Esophagus muscularis mucosa (tissue), 4 donors: ENCODE measurements around the gene S100A4.

Experiments used
- EP300 ChIP-seq: sonication (generic); formaldehyde crosslinking; IDR thresholded peaks from one replicate; pipeline ENCODE4 v1.6.1; 2017; ENCODE audit warnings: antibody characterized with exemption
- POLR2A ChIP-seq: fragments of 450-650 bp; IDR thresholded peaks from one replicate; pipeline ENCODE4 v1.6.1; 2017; ENCODE audit warnings: antibody characterized with exemption, moderate library complexity, mild to moderate bottlenecking, low read depth
- POLR2AphosphoS5 ChIP-seq, 2 donors: sonication (generic); formaldehyde crosslinking; IDR thresholded peaks; one replicate each; pipeline ENCODE4 v1.6.1; 2017; ENCODE audit warnings: antibody characterized with exemption in 2 of 2
- TF ChIP-seq, protein P1 (sequence below), 3 experiments: fragments of 200-600 bp in 2 of 3; fragments of 450-650 bp in 1 of 3; sonication (generic) in 2 of 3; IDR thresholded peaks; one replicate each; pipeline ENCODE4 v1.5.1; 2017 to 2019; ENCODE audit warnings: antibody characterized with exemption in 3 of 3, mild to moderate bottlenecking in 2 of 3, moderate library complexity in 1 of 3

DNA sequence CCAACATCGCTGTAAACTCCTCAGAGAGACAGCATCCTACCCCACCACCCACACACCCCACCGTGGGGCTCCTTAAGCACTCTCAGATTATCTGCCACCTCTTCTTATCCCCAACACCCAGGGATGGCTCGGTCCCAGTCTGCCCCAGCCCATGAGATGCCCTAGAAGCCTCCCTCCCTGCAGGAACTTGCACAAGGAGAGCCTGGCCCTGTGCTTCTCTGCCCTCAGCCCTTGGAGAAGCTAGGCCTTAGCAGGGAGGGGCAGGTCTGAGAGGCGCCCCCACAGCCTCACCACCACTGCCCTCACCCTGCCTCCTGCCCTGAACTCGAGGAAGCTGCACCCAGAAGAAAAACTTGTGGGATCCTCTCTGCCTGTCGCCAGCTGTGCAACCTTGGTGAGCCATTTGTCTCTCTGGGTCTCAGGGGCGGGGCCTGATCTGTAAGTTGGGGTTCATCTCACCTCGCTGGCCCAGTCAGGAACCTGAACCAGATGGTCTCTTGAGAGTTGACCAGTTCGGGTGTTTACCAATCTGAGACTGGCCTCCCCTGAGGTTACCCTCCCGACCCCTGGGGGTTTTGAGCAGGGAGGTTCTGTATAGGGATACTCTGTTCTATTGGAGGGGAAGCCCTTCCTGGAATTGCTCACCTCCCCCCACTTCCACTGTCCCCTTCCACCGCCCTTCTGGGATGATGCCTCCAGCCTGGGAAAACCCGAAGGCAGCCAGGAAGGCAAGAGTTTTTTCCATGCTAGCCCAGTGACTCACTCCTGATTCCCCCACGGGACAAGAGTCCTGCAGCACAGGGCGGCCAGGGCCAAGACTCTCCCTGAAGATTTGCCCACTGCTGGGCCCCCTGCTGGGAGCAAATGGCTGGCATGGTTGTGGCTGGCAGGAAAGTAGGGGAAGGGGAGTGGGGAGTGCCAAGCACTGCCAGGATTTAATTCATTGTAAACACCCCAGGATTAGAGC lies 3.4 kb upstream of the S100A4 start, which contains the start of gene S100A3:
- TF ChIP-seq EP300 (no peak), POLR2A (no peak), POLR2AphosphoS5 (IDR thresholded peaks at IDR 0.05) (peak; percentile 52 to 66)
- TF ChIP-seq, protein P1, sequence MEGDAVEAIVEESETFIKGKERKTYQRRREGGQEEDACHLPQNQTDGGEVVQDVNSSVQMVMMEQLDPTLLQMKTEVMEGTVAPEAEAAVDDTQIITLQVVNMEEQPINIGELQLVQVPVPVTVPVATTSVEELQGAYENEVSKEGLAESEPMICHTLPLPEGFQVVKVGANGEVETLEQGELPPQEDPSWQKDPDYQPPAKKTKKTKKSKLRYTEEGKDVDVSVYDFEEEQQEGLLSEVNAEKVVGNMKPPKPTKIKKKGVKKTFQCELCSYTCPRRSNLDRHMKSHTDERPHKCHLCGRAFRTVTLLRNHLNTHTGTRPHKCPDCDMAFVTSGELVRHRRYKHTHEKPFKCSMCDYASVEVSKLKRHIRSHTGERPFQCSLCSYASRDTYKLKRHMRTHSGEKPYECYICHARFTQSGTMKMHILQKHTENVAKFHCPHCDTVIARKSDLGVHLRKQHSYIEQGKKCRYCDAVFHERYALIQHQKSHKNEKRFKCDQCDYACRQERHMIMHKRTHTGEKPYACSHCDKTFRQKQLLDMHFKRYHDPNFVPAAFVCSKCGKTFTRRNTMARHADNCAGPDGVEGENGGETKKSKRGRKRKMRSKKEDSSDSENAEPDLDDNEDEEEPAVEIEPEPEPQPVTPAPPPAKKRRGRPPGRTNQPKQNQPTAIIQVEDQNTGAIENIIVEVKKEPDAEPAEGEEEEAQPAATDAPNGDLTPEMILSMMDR (IDR thresholded peaks at IDR 0.05): no peak
